GM12878 (cell line): ENCODE data around the gene PRKN. TPM values are rescaled to one million over a fixed set of nuclear protein-coding genes. Genes with fewer than 3 reads are reported as not detected.

Experiments used
- ATAC-seq: fragments of 200-7000 bp; cut with Tn5 transposase; 3 replicates; pipeline ENCODE4 v1.9.1; 2020; ENCODE audit warnings: mild to moderate bottlenecking, moderate library complexity
- BruUV-seq: library from RNA; stranded (reverse); fragments of 400-500 nt; replicated peaks from 2 replicates; lab custom pipeline; 2021; lab: Mats Ljungman, UMichigan
- CTCF ChIA-PET: fragments of 300-600 bp; sonication (Branson Sonifier 250); formaldehyde crosslinking; extraction: SDS; loops from one replicate; lab custom pipeline; 2021; ENCODE audit warnings: inconsistent platforms; lab: Yijun Ruan, JAX
- POLR2A ChIA-PET: fragments of 350-600 bp; formaldehyde crosslinking; extraction: SDS; loops from one replicate; lab custom pipeline; 2021; ENCODE audit warnings: inconsistent platforms; lab: Charles Lee
- RAD21 ChIA-PET: fragments of 300-600 bp; sonication (Branson Sonifier 250); formaldehyde crosslinking; loops from one replicate; lab custom pipeline; 2023; ENCODE audit warnings: antibody characterized with exemption; ENCODE audit not compliant: unreplicated experiment; lab: Charles Lee
- SMC1A ChIA-PET: fragments of 300-600 bp; sonication (Branson Sonifier 250); formaldehyde crosslinking; loops from one replicate; lab custom pipeline; 2023; ENCODE audit not compliant: unreplicated experiment, uncharacterized antibody; lab: Charles Lee
- DNase-seq: peaks from one replicate; pipeline ENCODE4 v3.0.0-alpha.2; 2011; ENCODE audit warnings: low read depth, low spot score
- FAIRE-seq: peaks from 3 replicates; lab custom pipeline; 2011; peaks lifted over from hg19 to GRCh38; lab: Jason Lieb, UNC
- H2AFZ ChIP-seq: 2 replicates; pipeline ENCODE4 v1.6.0; 2011; ENCODE audit warnings: low read depth, low read length, control low read depth; ENCODE audit not compliant: control insufficient read depth
- H3K27ac ChIP-seq: 2 replicates; pipeline ENCODE4 v1.5.1; 2011; ENCODE audit warnings: control low read depth; ENCODE audit not compliant: control insufficient read depth, insufficient read depth
- H3K27me3 ChIP-seq, 2 experiments: replicated peaks in 1 of 2; 2 replicates each; pipeline versions ENCODE4 v1.6.0 to v1.6.1; 2011; ENCODE audit warnings: low read length in 1 of 2; ENCODE audit not compliant: control insufficient read depth in 2 of 2, insufficient read depth in 2 of 2
- H3K36me3 ChIP-seq, 2 experiments: 2 replicates each; pipeline ENCODE4 v1.5.1; 2011; ENCODE audit warnings: low read length in 1 of 2; ENCODE audit not compliant: control insufficient read depth in 2 of 2, insufficient read depth in 2 of 2
- H3K4me1 ChIP-seq: 2 replicates; pipeline ENCODE4 v1.6.1; 2011; ENCODE audit warnings: mild to moderate bottlenecking, low read length, moderate library complexity, mixed read lengths; ENCODE audit not compliant: control insufficient read depth, insufficient read depth
- H3K4me2 ChIP-seq: 2 replicates; pipeline ENCODE4 v1.6.0; 2011; ENCODE audit warnings: control low read depth; ENCODE audit not compliant: control insufficient read depth, insufficient read depth
- H3K4me3 ChIP-seq: fragments of 200-600 bp; sonication (generic); 2 replicates; pipeline ENCODE4 v1.5.1; 2016
- H3K79me2 ChIP-seq: 2 replicates; pipeline ENCODE4 v1.6.0; 2011; ENCODE audit warnings: low read length; ENCODE audit not compliant: control insufficient read depth, insufficient read depth
- H3K9ac ChIP-seq: 2 replicates; pipeline ENCODE4 v1.8.0; 2011; ENCODE audit warnings: low read length, control low read depth, mixed read lengths; ENCODE audit not compliant: control insufficient read depth, insufficient read depth
- H3K9me3 ChIP-seq: replicated peaks from 3 replicates; pipeline ENCODE4 v1.5.1; 2011; ENCODE audit warnings: mild to moderate bottlenecking, low read length; ENCODE audit not compliant: control insufficient read depth, insufficient read depth
- H4K20me1 ChIP-seq: 2 replicates; pipeline ENCODE4 v1.6.0; 2011; ENCODE audit not compliant: control insufficient read depth, insufficient read depth
- CBFB ChIP-seq: IDR thresholded peaks from 2 replicates; pipeline ENCODE4 v1.6.1; 2016; ENCODE audit warnings: antibody characterized with exemption, low read depth
- EED ChIP-seq: sonication (generic); IDR thresholded peaks from 2 replicates; pipeline ENCODE4 v1.6.1; 2016; ENCODE audit warnings: antibody characterized with exemption, low read depth
- ETV6 ChIP-seq, 2 experiments: fragments of 450-650 bp in 1 of 2; IDR thresholded peaks in 1 of 2; conservative IDR thresholded peaks in 1 of 2; 2 replicates each; pipeline ENCODE4 v1.6.1; 2014; ENCODE audit warnings: antibody characterized with exemption in 1 of 2, borderline replicate concordance in 1 of 2, low read depth in 1 of 2, mild to moderate bottlenecking in 1 of 2, moderate library complexity in 1 of 2
- FOXK2 ChIP-seq: fragments of 450-650 bp; IDR thresholded peaks from 2 replicates; pipeline ENCODE4 v1.6.1; 2017; ENCODE audit warnings: mild to moderate bottlenecking, moderate library complexity
- IKZF2 ChIP-seq, 2 experiments: fragments of 450-650 bp; IDR thresholded peaks; 2 replicates each; pipeline ENCODE4 v1.6.1; 2017; ENCODE audit warnings: mild to moderate bottlenecking in 2 of 2, moderate library complexity in 2 of 2
- NR2C2 ChIP-seq: IDR thresholded peaks from 2 replicates; pipeline ENCODE4 v1.6.1; 2011; ENCODE audit warnings: borderline replicate concordance, low read depth; ENCODE audit not compliant: control insufficient read depth, insufficient read length
- SMC3 ChIP-seq: IDR thresholded peaks from 2 replicates; pipeline ENCODE4 v1.6.1; 2011; ENCODE audit warnings: low read length, improper control_type of control experiment, borderline replicate concordance
- in situ Hi-C: fragments of 300-500 bp; cut with MboI; formaldehyde crosslinking; loops from 9 replicates; pipeline ENCODE4 v1.14.3; 2018; ENCODE audit warnings: mixed read lengths
- intact Hi-C: fragments of 100-400 bp; cut with micrococcal nuclease; formaldehyde crosslinking; loops from one replicate; pipeline ENCODE4 v1.14.2; 2022; ENCODE audit not compliant: unreplicated experiment
- polyA plus RNA-seq, 11 experiments: library from polyadenylated mRNA; depleted of rRNA in 4 of 11; unstranded in 6 of 11; stranded (reverse) in 5 of 11; fragments of >200 nt; fragmentation: Nextera tagmentation in 4 of 11; fragmentation: Illumina TruSeq in 1 of 11; extraction: Ambion mirVana in 4 of 11; extraction: Trizol in 1 of 11; gene quantifications; 1 replicate in 1 of 11; 2 replicates in 10 of 11; pipeline versions ENCODE4 v1.2.1 to v1.2.3, GENCODE V29; 2011 to 2016; ENCODE audit warnings: inconsistent platforms in 2 of 11, missing spikeins in 2 of 11, low read depth in 1 of 11
- total RNA-seq, 4 experiments: library from RNA; depleted of rRNA in 3 of 4; stranded (reverse); fragments of >200 nt in 3 of 4; fragmentation: Illumina TruSeq in 1 of 4; extraction: Trizol in 1 of 4; gene quantifications; 2 replicates each; pipeline versions ENCODE4 v1.2.1 to v1.2.3, GENCODE V29; 2013 to 2021
- TF ChIP-seq, protein P1 (sequence below): fragments of 450-650 bp; formaldehyde crosslinking; IDR thresholded peaks from 2 replicates; pipeline ENCODE4 v1.4.0; 2022; ENCODE audit warnings: mild to moderate bottlenecking, moderate library complexity
- TF ChIP-seq, protein P2 (sequence below): fragments of 450-650 bp; IDR thresholded peaks from 2 replicates; pipeline ENCODE4 v1.6.1; 2017; ENCODE audit warnings: borderline replicate concordance
- TF ChIP-seq, protein P3 (sequence below): IDR thresholded peaks from 2 replicates; pipeline ENCODE4 v1.6.1; 2011; ENCODE audit warnings: low read depth, low read length, improper control_type of control experiment, borderline replicate concordance

The PRKN gene
- total and polyA plus RNA-seq, 10 of the 15 experiments (the other 5 are each of a cell fraction or from before 2014, with no cell fraction given), result 0.06 to 0.09 TPM; not detected in 8

DNA sequence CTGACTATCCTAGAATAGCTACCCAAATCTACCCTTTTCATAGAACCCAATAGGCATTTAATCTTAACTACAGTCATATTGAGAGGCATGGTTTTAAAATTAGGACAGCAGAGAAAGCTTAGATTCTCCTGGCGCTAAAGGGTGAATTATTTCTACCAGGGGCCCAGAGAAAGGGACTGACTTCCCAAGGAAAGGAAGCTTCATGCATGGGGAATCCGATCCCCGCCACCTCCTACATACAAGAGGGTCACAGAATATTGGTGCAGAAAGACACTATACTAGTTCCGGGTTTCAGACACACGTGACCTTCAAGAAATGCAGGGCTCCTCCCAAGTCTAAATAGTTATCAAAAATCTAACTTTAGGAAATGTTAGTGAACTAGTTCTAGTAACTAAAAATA is 130.9 kb downstream of the PRKN start (continued):
- TF ChIP-seq, protein P1, sequence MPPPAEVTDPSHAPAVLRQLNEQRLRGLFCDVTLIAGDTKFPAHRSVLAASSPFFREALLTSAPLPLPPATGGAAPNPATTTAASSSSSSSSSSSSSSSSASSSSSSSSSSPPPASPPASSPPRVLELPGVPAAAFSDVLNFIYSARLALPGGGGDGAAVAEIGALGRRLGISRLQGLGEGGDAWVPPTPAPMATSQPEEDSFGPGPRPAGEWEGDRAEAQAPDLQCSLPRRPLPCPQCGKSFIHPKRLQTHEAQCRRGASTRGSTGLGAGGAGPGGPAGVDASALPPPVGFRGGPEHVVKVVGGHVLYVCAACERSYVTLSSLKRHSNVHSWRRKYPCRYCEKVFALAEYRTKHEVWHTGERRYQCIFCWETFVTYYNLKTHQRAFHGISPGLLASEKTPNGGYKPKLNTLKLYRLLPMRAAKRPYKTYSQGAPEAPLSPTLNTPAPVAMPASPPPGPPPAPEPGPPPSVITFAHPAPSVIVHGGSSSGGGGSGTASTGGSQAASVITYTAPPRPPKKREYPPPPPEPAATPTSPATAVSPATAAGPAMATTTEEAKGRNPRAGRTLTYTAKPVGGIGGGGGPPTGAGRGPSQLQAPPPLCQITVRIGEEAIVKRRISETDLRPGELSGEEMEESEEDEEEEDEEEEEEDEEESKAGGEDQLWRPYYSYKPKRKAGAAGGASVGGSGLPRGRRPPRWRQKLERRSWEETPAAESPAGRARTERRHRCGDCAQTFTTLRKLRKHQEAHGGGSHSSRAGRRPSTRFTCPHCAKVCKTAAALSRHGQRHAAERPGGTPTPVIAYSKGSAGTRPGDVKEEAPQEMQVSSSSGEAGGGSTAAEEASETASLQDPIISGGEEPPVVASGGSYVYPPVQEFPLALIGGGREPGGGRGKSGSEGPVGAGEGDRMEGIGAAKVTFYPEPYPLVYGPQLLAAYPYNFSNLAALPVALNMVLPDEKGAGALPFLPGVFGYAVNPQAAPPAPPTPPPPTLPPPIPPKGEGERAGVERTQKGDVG (CRISPR knock-in tag), result no peak
- TF ChIP-seq, protein P2, sequence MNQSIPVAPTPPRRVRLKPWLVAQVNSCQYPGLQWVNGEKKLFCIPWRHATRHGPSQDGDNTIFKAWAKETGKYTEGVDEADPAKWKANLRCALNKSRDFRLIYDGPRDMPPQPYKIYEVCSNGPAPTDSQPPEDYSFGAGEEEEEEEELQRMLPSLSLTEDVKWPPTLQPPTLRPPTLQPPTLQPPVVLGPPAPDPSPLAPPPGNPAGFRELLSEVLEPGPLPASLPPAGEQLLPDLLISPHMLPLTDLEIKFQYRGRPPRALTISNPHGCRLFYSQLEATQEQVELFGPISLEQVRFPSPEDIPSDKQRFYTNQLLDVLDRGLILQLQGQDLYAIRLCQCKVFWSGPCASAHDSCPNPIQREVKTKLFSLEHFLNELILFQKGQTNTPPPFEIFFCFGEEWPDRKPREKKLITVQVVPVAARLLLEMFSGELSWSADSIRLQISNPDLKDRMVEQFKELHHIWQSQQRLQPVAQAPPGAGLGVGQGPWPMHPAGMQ, result no peak

DNA sequence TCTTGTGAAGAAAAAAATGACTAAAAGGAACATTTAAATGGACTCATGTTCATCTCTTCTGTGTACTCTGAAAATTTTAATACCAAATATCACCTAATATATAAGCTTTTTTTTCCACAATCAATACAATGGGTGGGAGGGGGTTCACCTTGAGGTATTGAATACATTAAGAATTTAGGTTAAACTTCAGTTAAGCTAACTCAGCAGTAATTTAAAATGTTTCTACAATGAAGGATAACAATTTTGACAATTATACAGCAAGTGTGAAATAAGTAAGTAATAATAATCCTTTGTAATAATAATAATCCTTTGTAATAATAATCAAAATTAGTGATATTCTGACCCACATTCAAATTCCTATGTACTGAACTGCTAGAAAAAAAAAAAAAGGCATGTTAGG is 136.0 kb downstream of the PRKN start:
- H3K4me2 ChIP-seq, result no peak overlapping the region
- CTCF ChIA-PET, result interaction anchor here (0.6 kb wide), 1 partner anchor 38 kb away, joined by 3 read pairs; no protein-coding TSS in a partner anchor
- H3K36me3 ChIP-seq, result no peaks in the 10 kb centered on the region
- POLR2A ChIA-PET, result no interaction called here
- SMC1A ChIA-PET, result no interaction called here
- no peak overlapping the region for H3K4me3 ChIP-seq
- no peak overlapping the region for H3K9ac ChIP-seq
- H3K27me3 ChIP-seq, result no peaks in the 10 kb centered on the region
- intact Hi-C loops, result no loop called here
- no peak for TF ChIP-seq EED
- TF ChIP-seq SMC3, result no peak
- TF ChIP-seq, protein P3, sequence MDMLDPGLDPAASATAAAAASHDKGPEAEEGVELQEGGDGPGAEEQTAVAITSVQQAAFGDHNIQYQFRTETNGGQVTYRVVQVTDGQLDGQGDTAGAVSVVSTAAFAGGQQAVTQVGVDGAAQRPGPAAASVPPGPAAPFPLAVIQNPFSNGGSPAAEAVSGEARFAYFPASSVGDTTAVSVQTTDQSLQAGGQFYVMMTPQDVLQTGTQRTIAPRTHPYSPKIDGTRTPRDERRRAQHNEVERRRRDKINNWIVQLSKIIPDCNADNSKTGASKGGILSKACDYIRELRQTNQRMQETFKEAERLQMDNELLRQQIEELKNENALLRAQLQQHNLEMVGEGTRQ, result no peak
- no peak for TF ChIP-seq NR2C2
- no peak for TF ChIP-seq ETV6 (conservative IDR thresholded peaks at IDR 0.05 in 1 of 2, IDR thresholded peaks at IDR 0.05 in 1 of 2; ENCODE audit: borderline replicate concordance in 1 of 2, low read depth in 1 of 2)
- no peak for TF ChIP-seq IKZF2 (IDR thresholded peaks at IDR 0.05)
- TF ChIP-seq FOXK2, result no peak
- no peak for TF ChIP-seq CBFB
- no peaks in the 10 kb centered on the region for H3K79me2 ChIP-seq
- DNase-seq (no peak), ATAC-seq (no peak), FAIRE-seq (no peak)
- no peaks in the 10 kb centered on the region for H3K4me1 ChIP-seq
- H4K20me1 ChIP-seq, result no peaks in the 10 kb centered on the region
- no peak overlapping the region for H3K27ac ChIP-seq
- BruUV-seq, result no TSS peak
- no peaks in the 10 kb centered on the region for H3K9me3 ChIP-seq
- RAD21 ChIA-PET, result no interaction called here
- H2AFZ ChIP-seq, result no peak overlapping the region
- in situ Hi-C loops, result no loop called here
